ENCODE measurements around the gene MERTK. TPM values are rescaled to one million over a fixed set of nuclear protein-coding genes. Genes with fewer than 3 reads are reported as not detected.

MERTK gene
- total and polyA plus RNA-seq, 2 of the 8 experiments (the other 6 are each of a cell fraction or from before 2014, with no cell fraction given) = 6.5 to 7.0 TPM

- no peak overlapping the region for H3K27ac ChIP-seq (ENCODE audit: low read depth, low read length)
- H3K56ac ChIP-seq (replicated peaks; ENCODE audit: insufficient read length, low read depth, low read length) = no peak overlapping the region
- 84% methylated on average over 4 of the region's 4 CpGs; no CpG with 5 or more reads in 1 of the 2 experiments for WGBS, 2 experiments (ENCODE audit: extremely low coverage in 1 of 2, insufficient coverage in 1 of 2, insufficient read length in 1 of 2, insufficient replicate concordance in 2 of 2, low coverage in 1 of 2, low lambda C conversion rate in 2 of 2, missing lambda C conversion rate in 1 of 2)
- no peak overlapping the region for H3K18ac ChIP-seq (ENCODE audit: extremely low read depth, low read length)
- CTCF ChIA-PET (ENCODE audit: partially characterized antibody) = interaction anchor here (0.7 kb wide), 1 partner anchor 20 kb away, joined by 3 read pairs; no protein-coding TSS in a partner anchor
- H4K20me1 ChIP-seq (replicated peaks in 1 of 2; ENCODE audit: control insufficient read depth in 1 of 2, insufficient read depth in 2 of 2, low read length in 2 of 2) = no peaks in the 10 kb centered on the region
- H3K9ac ChIP-seq (replicated peaks in 1 of 4; ENCODE audit: extremely low read depth in 1 of 4, low read depth in 3 of 4, low read length in 3 of 4) = no peak overlapping the region
- H3K79me1 ChIP-seq (ENCODE audit: low read depth, low read length) = no peaks in the 10 kb centered on the region; the same call in 1 of the 2 replicates
- H2AFZ ChIP-seq (ENCODE audit: low read length) = no peak overlapping the region
- H2BK15ac ChIP-seq (ENCODE audit: low read length) = no peak overlapping the region
- H3K9me3 ChIP-seq (ENCODE audit: insufficient read depth in 2 of 2, low read depth in 1 of 2, low read length in 1 of 2) = no peaks in the 10 kb centered on the region
- H3K4me2 ChIP-seq (ENCODE audit: insufficient read depth in 1 of 2, low read depth in 2 of 2, low read length in 2 of 2) = no peak overlapping the region
- H3K4me3 ChIP-seq (ENCODE audit: extremely low read depth in 1 of 4, insufficient read depth in 2 of 4, low read depth in 3 of 4, low read length in 4 of 4) = no peak overlapping the region
- no peak overlapping the region for H4K5ac ChIP-seq (ENCODE audit: insufficient read length, low read depth, low read length)
- no peak for TF ChIP-seq KDM5A (IDR thresholded peaks at IDR 0.05; ENCODE audit: low read length)
- no peak for TF ChIP-seq EP300 (IDR thresholded peaks at IDR 0.05; ENCODE audit: borderline replicate concordance in 1 of 2, low read depth in 2 of 2, low read length in 2 of 2)
- H3K4me1 ChIP-seq (replicated peaks in 1 of 4; ENCODE audit: control insufficient read depth in 3 of 4, insufficient read depth in 4 of 4, low read length in 3 of 4) = no peaks in the 10 kb centered on the region
- no peak overlapping the region for H2BK5ac ChIP-seq (ENCODE audit: low read depth, low read length)
- no peak overlapping the region for H4K8ac ChIP-seq (ENCODE audit: extremely low read depth, insufficient read depth, low read length)
- H3K23ac ChIP-seq (ENCODE audit: insufficient read length) = no peak overlapping the region
- H2BK20ac ChIP-seq (ENCODE audit: low read length) = no peak overlapping the region
- H2BK12ac ChIP-seq (ENCODE audit: low read depth, low read length) = no peak overlapping the region
- no peak overlapping the region for H2AK5ac ChIP-seq (ENCODE audit: low read depth, low read length)
- POLR2A ChIA-PET (ENCODE audit: partially characterized antibody) = no interaction called here
- no peak for DNase-seq (ENCODE audit: low read depth in 1 of 2, low spot score in 2 of 2)
- H3K23me2 ChIP-seq (ENCODE audit: low read depth, low read length) = no peaks in the 10 kb centered on the region
- FAIRE-seq = no peak
- H2BK120ac ChIP-seq (replicated peaks; ENCODE audit: low read depth, low read length) = no peak overlapping the region
- no peak overlapping the region for H3K4ac ChIP-seq (replicated peaks; ENCODE audit: insufficient read length, low read depth, low read length)
- H3K27me3 ChIP-seq (replicated peaks in 1 of 4; ENCODE audit: control insufficient read depth in 3 of 4, extremely low read depth in 1 of 4, insufficient read depth in 3 of 4, low read length in 3 of 4) = no peaks in the 10 kb centered on the region
- no peak overlapping the region for H4K91ac ChIP-seq (replicated peaks; ENCODE audit: insufficient read length, low read length)
- no peak overlapping the region for H3K14ac ChIP-seq (ENCODE audit: insufficient read length)
- no peaks in the 10 kb centered on the region for H3K79me2 ChIP-seq (ENCODE audit: control insufficient read depth in 1 of 2, insufficient read depth in 2 of 2, low read length in 2 of 2)
- peaks cover 0 to 5% (median 0%) of the 10 kb centered on the region in 4 experiments; a peak in 3 of 8 replicates for H3K36me3 ChIP-seq (ENCODE audit: control insufficient read depth in 2 of 4, insufficient read depth in 4 of 4, low read length in 3 of 4)
These were observed 50.4 kb downstream of the MERTK start for GRCh38 chr2:111948832-111949231.

Measured in H1 (cell line).